ENCODE data around the gene PTK6.
"Not testable (repeated sequence)": the region's sequence is repeated elsewhere in the genome, so short reads cannot be mapped to it uniquely, and the experiment has no call there.

Gene PTK6

DNA sequence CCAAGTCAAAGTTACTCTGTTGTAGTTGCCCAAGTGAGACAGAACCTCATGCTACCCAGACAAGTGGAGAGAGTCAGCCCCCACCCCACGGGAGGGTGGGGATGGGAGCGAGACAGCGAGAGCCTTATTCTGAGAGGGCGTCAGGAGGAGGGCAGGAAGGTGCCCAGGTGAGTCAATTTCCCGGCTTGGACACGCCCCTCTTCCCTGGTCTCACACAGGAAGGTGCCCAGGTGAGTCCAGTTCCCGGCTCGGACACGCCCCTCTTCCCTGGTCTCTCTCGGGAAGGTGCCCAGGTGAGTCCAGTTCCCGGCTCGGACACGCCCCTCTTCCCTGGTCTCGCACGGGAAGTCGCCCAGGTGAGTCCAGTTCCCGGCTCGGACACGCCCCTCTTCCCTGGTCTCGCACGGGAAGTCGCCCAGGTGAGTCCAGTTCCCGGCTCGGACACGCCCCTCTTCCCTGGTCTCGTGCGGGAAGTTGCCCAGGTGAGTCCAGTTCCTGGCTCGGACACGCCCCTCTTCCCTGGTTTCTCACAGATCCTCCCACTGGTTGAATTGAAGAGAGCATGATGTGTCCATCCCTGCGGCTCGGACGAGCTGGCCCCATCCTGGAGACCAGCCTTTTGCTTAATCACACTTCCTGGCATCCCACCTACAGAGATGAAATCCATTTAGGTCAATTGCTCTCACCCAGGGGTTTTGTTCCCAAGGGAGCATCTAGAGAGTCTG lies 57.3 kb downstream of the PTK6 start:
- DNase-seq (ENCODE audit: low spot score), result not testable (repeated sequence)

GRCh38 chr20:63478346-63479302 lies 58.6 kb downstream of the PTK6 start:
- DNase-seq (ENCODE audit: low spot score), result no peak
